HEK293T (cell line): Measurements from ENCODE around the gene WFS1.

Source experiments
- CTCF ChIA-PET: fragments of 350-600 bp; formaldehyde crosslinking; extraction: SDS; loops from one replicate; lab custom pipeline; 2021; ENCODE audit warnings: antibody characterized with exemption, inconsistent platforms; lab: Yijun Ruan, JAX
- POLR2A ChIA-PET: fragments of 350-600 bp; formaldehyde crosslinking; extraction: SDS; loops from one replicate; lab custom pipeline; 2020; ENCODE audit warnings: antibody characterized with exemption, inconsistent platforms; lab: Yijun Ruan, JAX
- DNase-seq: peaks from one replicate; pipeline ENCODE4 v3.0.0; 2012; ENCODE audit warnings: mixed read lengths; ENCODE audit errors: extremely low spot score
- ARNT ChIP-seq: fragments of 450-650 bp; IDR thresholded peaks from 2 replicates; pipeline ENCODE4 v1.6.1; 2017; ENCODE audit warnings: mild to moderate bottlenecking
- BHLHE40 ChIP-seq: fragments of 450-650 bp; IDR thresholded peaks from 2 replicates; pipeline ENCODE4 v1.6.1; 2016; ENCODE audit warnings: mild to moderate bottlenecking, moderate library complexity, borderline replicate concordance
- CTBP1 ChIP-seq: fragments of 450-650 bp; IDR thresholded peaks from 2 replicates; pipeline ENCODE4 v1.6.1; 2016; ENCODE audit warnings: borderline replicate concordance
- ELF4 ChIP-seq: fragments of 450-650 bp; IDR thresholded peaks from 2 replicates; pipeline ENCODE4 v1.6.1; 2017; ENCODE audit warnings: antibody characterized with exemption
- FOXA1 ChIP-seq: fragments of 450-650 bp; IDR thresholded peaks from 2 replicates; pipeline ENCODE4 v1.6.1; 2016; ENCODE audit warnings: mild to moderate bottlenecking
- FOXK2 ChIP-seq: fragments of 450-650 bp; IDR thresholded peaks from 2 replicates; pipeline ENCODE4 v1.6.1; 2016; ENCODE audit warnings: mild to moderate bottlenecking
- FOXM1 ChIP-seq: fragments of 450-650 bp; IDR thresholded peaks from 2 replicates; pipeline ENCODE4 v1.6.1; 2017; ENCODE audit warnings: mild to moderate bottlenecking, borderline replicate concordance
- HDGF ChIP-seq: fragments of 450-650 bp; IDR thresholded peaks from 2 replicates; pipeline ENCODE4 v1.6.1; 2017; ENCODE audit warnings: antibody characterized with exemption, borderline replicate concordance
- L3MBTL2 ChIP-seq: fragments of 450-650 bp; conservative IDR thresholded peaks from 2 replicates; pipeline ENCODE4 v1.6.1; 2016; ENCODE audit warnings: mild to moderate bottlenecking
- LEF1 ChIP-seq: fragments of 450-650 bp; IDR thresholded peaks from 2 replicates; pipeline ENCODE4 v1.6.1; 2017; ENCODE audit warnings: mild to moderate bottlenecking, borderline replicate concordance
- NFRKB ChIP-seq: fragments of 450-650 bp; IDR thresholded peaks from 2 replicates; pipeline ENCODE4 v1.6.1; 2016; ENCODE audit warnings: mild to moderate bottlenecking, moderate library complexity
- SP1 ChIP-seq: fragments of 450-650 bp; IDR thresholded peaks from 2 replicates; pipeline ENCODE4 v1.6.1; 2017
- SUZ12 ChIP-seq: fragments of 450-650 bp; IDR thresholded peaks from 2 replicates; pipeline ENCODE4 v1.6.1; 2016; ENCODE audit warnings: mild to moderate bottlenecking
- TARDBP ChIP-seq: fragments of 450-650 bp; IDR thresholded peaks from 2 replicates; pipeline ENCODE4 v1.6.1; 2016
- ZNF384 ChIP-seq: fragments of 450-650 bp; IDR thresholded peaks from 2 replicates; pipeline ENCODE4 v1.6.1; 2016
- TF ChIP-seq, protein P1 (sequence below): fragments of 450-650 bp; IDR thresholded peaks from 2 replicates; pipeline ENCODE4 v1.6.1; 2016

The WFS1 gene

GRCh38 chr4:6290769-6291547 is 21.3 kb downstream of the WFS1 start:
- no peak for DNase-seq
- TF ChIP-seq, protein P1, sequence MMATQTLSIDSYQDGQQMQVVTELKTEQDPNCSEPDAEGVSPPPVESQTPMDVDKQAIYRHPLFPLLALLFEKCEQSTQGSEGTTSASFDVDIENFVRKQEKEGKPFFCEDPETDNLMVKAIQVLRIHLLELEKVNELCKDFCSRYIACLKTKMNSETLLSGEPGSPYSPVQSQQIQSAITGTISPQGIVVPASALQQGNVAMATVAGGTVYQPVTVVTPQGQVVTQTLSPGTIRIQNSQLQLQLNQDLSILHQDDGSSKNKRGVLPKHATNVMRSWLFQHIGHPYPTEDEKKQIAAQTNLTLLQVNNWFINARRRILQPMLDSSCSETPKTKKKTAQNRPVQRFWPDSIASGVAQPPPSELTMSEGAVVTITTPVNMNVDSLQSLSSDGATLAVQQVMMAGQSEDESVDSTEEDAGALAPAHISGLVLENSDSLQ: no peak
- CTCF ChIA-PET: no interaction called here
- POLR2A ChIA-PET: no interaction called here

GRCh38 chr4:6291784-6292297 is 22.2 kb downstream of the WFS1 start:
- ChIA-PET POLR2A (no interaction called here), CTCF (no interaction called here)
- DNase-seq: no peak
- TF ChIP-seq CTBP1 (no peak), LEF1 (no peak), NFRKB (no peak), FOXM1 (no peak), ELF4 (no peak), FOXA1 (no peak), FOXK2 (no peak)

DNA sequence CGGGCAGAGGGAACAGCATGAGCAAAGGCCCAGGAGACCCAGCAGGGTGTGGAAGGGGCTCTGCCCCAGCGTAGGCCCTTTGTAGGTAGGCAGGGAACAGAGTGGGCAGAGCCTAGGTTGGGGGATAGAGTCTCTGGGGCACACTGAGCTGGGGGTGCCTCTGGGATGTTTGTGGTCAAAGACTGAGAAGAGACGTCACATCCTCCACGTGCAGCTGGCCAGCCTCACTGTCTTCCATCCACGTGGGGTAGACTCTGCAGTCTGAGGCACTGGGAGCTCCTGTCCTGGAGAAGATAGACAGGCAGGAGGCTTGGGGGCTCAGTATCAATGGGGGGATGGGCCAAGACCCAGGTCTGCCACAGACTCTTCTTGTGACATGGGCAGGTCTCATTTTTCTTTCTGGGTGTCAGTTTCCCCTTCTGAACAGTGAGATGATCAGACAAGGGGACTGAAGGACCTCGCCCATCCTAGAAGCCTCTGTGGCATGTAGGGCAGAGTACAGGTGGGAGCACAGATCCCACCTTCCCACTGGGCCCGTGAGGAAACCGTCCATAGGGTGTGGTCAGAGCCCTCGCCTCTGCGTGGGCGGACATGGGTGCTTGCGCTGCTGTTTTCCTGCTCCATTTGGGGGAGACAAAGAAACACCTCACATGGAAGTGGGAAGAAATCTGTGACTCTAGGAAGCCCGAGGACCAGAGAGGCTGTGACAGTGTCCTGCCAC is 22.9 kb downstream of the WFS1 start:
- ChIA-PET POLR2A (no interaction called here), CTCF (no interaction called here)
- no peak for DNase-seq
- TF ChIP-seq NFRKB (no peak), ELF4 (no peak), SP1 (no peak), SUZ12 (no peak), ZNF384 (no peak), ARNT (no peak), FOXA1 (no peak), FOXM1 (no peak), CTBP1 (no peak), FOXK2 (no peak), LEF1 (no peak), L3MBTL2 (no peak), TARDBP (no peak), HDGF (no peak), BHLHE40 (no peak)
- TF ChIP-seq, protein P1: no peak

- CTCF ChIA-PET: no interaction called here
- TF ChIP-seq LEF1 (no peak), SP1 (no peak), CTBP1 (no peak), FOXM1 (no peak), ELF4 (no peak), FOXA1 (no peak), ARNT (no peak), HDGF (no peak), FOXK2 (no peak), NFRKB (no peak), L3MBTL2 (no peak), ZNF384 (no peak), TARDBP (no peak), BHLHE40 (no peak), SUZ12 (no peak)
- TF ChIP-seq, protein P1: no peak
- DNase-seq: no peak
- POLR2A ChIA-PET: no interaction called here
These were observed 23.4 kb downstream of the WFS1 start for GRCh38 chr4:6293097-6293445.

DNA sequence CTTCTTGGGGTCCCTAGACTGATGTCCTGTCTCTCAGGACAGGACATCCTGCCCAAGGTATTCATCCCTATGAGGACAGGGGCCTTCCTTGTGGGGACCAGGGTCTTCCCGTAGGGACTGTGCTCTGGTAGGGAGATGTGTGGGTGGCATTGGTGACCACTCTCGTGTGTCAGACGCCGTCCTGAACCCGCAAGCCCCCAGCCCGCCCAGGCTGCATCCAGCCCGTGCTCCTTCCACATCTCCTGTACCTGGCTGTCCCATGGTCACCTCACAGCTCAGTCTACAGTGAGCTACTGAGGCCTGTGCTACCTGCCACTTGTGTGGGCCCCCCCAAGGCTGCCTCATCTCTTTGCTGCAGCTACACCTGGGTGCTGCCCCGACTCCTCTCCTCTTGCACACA is 24.0 kb downstream of the WFS1 start:
- POLR2A ChIA-PET: no interaction called here
- CTCF ChIA-PET: interaction anchor here (1.0 kb wide), 1 partner anchor 11 kb away, joined by 4 read pairs; no protein-coding TSS in a partner anchor
- no peak for TF ChIP-seq FOXA1
- no peak for TF ChIP-seq ELF4
- TF ChIP-seq CTBP1: no peak
- no peak for TF ChIP-seq BHLHE40
- TF ChIP-seq, protein P1: no peak
- TF ChIP-seq FOXM1: no peak
- no peak for TF ChIP-seq LEF1
- no peak for TF ChIP-seq TARDBP
- TF ChIP-seq L3MBTL2: no peak
- TF ChIP-seq ARNT: no peak
- no peak for TF ChIP-seq SUZ12
- TF ChIP-seq ZNF384: no peak
- no peak for TF ChIP-seq HDGF
- DNase-seq: no peak
